AG09309 (cell line): ENCODE data around the gene NELFA.

Source experiments
- DNase-seq: peaks from one replicate; pipeline ENCODE4 v3.0.0-alpha.2; 2010; ENCODE audit warnings: low read depth
- H3K4me3 ChIP-seq: 2 replicates; pipeline ENCODE4 v1.5.1; 2011; ENCODE audit warnings: mild to moderate bottlenecking, low read depth, low read length, moderate library complexity; ENCODE audit not compliant: control insufficient read depth
- CTCF ChIP-seq: IDR thresholded peaks from 2 replicates; pipeline ENCODE4 v1.5.1; 2011; ENCODE audit warnings: mild to moderate bottlenecking, low read depth, low read length, inconsistent platforms; ENCODE audit not compliant: insufficient read depth, control insufficient read depth; ENCODE audit errors: missing control alignments

The NELFA gene

GRCh38 chr4:1939664-1940509 lies 68.9 kb downstream of the NELFA start:
- no peak overlapping the region for H3K4me3 ChIP-seq
- DNase-seq = peak; percentile 66
- no peak for TF ChIP-seq CTCF

GRCh38 chr4:1938027-1938426 lies 70.7 kb downstream of the NELFA start:
- TF ChIP-seq CTCF = no peak
- DNase-seq = no peak
- H3K4me3 ChIP-seq = no peak overlapping the region

GRCh38 chr4:1937550-1937949 lies 71.2 kb downstream of the NELFA start:
- DNase-seq = no peak
- H3K4me3 ChIP-seq = no peak overlapping the region
- TF ChIP-seq CTCF = no peak

GRCh38 chr4:1933700-1934099 lies 75.1 kb downstream of the NELFA start:
- H3K4me3 ChIP-seq = no peak overlapping the region
- TF ChIP-seq CTCF = no peak

GRCh38 chr4:1932736-1933135 lies 76.0 kb downstream of the NELFA start:
- no peak for DNase-seq
- H3K4me3 ChIP-seq = no peak overlapping the region
- TF ChIP-seq CTCF = no peak

More at GRCh38 chr4:1933700-1934099, 75.1 kb downstream of the NELFA start:
- DNase-seq = no peak
